Mesendoderm (in vitro differentiated cells): Measurements from ENCODE around the gene TYW1.
"Not testable (repeated sequence)": the region's sequence is repeated elsewhere in the genome, so short reads cannot be mapped to it uniquely, and the experiment has no call there.

Source experiments
- DNase-seq: peaks from one replicate; pipeline ENCODE4 v3.0.0; 2013
- H2AK5ac ChIP-seq: 2 replicates; pipeline ENCODE4 v1.6.1; 2013; ENCODE audit warnings: low read length, inconsistent platforms
- H2BK120ac ChIP-seq: 2 replicates; pipeline ENCODE4 v1.6.1; 2013; ENCODE audit warnings: low read depth, mild to moderate bottlenecking, low read length, moderate library complexity, mixed read lengths
- H2BK15ac ChIP-seq: replicated peaks from 2 replicates; pipeline ENCODE4 v1.6.1; 2013; ENCODE audit warnings: low read depth, mild to moderate bottlenecking, moderate library complexity
- H2BK5ac ChIP-seq: 2 replicates; pipeline ENCODE4 v1.6.1; 2013; ENCODE audit warnings: low read length, inconsistent platforms
- H3K18ac ChIP-seq: 2 replicates; pipeline ENCODE4 v1.6.1; 2013; ENCODE audit warnings: mild to moderate bottlenecking, low read length, mixed read lengths
- H3K23ac ChIP-seq: one replicate; pipeline ENCODE4 v1.6.1; 2013; ENCODE audit warnings: low read length
- H3K27ac ChIP-seq: 2 replicates; pipeline ENCODE4 v1.5.1; 2013; ENCODE audit warnings: low read depth, mild to moderate bottlenecking, inconsistent platforms, low read length, moderate library complexity
- H3K27me3 ChIP-seq: 2 replicates; pipeline ENCODE4 v1.6.1; 2013; ENCODE audit warnings: low read length, control low read depth, mild to moderate bottlenecking, inconsistent platforms; ENCODE audit not compliant: insufficient read depth, poor library complexity
- H3K36me3 ChIP-seq: 2 replicates; pipeline ENCODE4 v1.6.1; 2013; ENCODE audit warnings: low read length, inconsistent platforms; ENCODE audit not compliant: control insufficient read depth, insufficient read depth
- H3K4ac ChIP-seq: one replicate; pipeline ENCODE4 v1.6.1; 2013; ENCODE audit warnings: low read depth, mild to moderate bottlenecking, low read length, moderate library complexity
- H3K4me1 ChIP-seq: 2 replicates; pipeline ENCODE4 v1.6.1; 2013; ENCODE audit warnings: low read depth, low read length, inconsistent platforms; ENCODE audit not compliant: control insufficient read depth
- H3K4me2 ChIP-seq: 2 replicates; pipeline ENCODE4 v1.6.1; 2013; ENCODE audit warnings: low read length
- H3K4me3 ChIP-seq: 2 replicates; pipeline ENCODE4 v1.5.1; 2013; ENCODE audit warnings: mild to moderate bottlenecking, low read length
- H3K56ac ChIP-seq: one replicate; pipeline ENCODE4 v1.6.1; 2013; ENCODE audit warnings: low read length
- H3K79me1 ChIP-seq: 2 replicates; pipeline ENCODE4 v1.6.1; 2013; ENCODE audit warnings: low read length, inconsistent platforms
- H3K79me2 ChIP-seq: 2 replicates; pipeline ENCODE4 v1.6.1; 2013; ENCODE audit warnings: mild to moderate bottlenecking, low read length; ENCODE audit not compliant: control insufficient read depth, insufficient read depth
- H3K9ac ChIP-seq: 2 replicates; pipeline ENCODE4 v1.6.1; 2013; ENCODE audit warnings: low read length, inconsistent platforms
- H4K5ac ChIP-seq: one replicate; pipeline ENCODE4 v1.6.1; 2013; ENCODE audit warnings: low read length
- H4K8ac ChIP-seq: one replicate; pipeline ENCODE4 v1.6.1; 2013; ENCODE audit warnings: low read depth, mild to moderate bottlenecking, control low read depth, low read length, moderate library complexity
- WGBS: extraction: QIAGEN DNeasy Blood & Tissue Kit; methylation state at CpG from one replicate; pipeline ENCODE4 v1.1.7; 2013; ENCODE audit warnings: low lambda C conversion rate, missing lambda C conversion rate; ENCODE audit not compliant: insufficient coverage; ENCODE audit errors: extremely low coverage; 5-methylcytosine and 5-hydroxymethylcytosine counted together

TYW1 gene

GRCh38 chr7:67208656-67209055 is 212.0 kb downstream of the TYW1 start:
- not testable (repeated sequence) for H3K4me3 ChIP-seq, H3K23ac ChIP-seq, H2AK5ac ChIP-seq, DNase-seq, H3K18ac ChIP-seq, H3K56ac ChIP-seq, H2BK120ac ChIP-seq, H3K4ac ChIP-seq, H3K36me3 ChIP-seq, H3K4me1 ChIP-seq, H2BK15ac ChIP-seq, H3K79me2 ChIP-seq, H4K8ac ChIP-seq, H2BK5ac ChIP-seq, H3K27ac ChIP-seq, H3K79me1 ChIP-seq, H3K27me3 ChIP-seq, H3K9ac ChIP-seq, H3K4me2 ChIP-seq, H4K5ac ChIP-seq
- WGBS, result no CpG with 5 or more reads among the region's 4 CpGs

DNA sequence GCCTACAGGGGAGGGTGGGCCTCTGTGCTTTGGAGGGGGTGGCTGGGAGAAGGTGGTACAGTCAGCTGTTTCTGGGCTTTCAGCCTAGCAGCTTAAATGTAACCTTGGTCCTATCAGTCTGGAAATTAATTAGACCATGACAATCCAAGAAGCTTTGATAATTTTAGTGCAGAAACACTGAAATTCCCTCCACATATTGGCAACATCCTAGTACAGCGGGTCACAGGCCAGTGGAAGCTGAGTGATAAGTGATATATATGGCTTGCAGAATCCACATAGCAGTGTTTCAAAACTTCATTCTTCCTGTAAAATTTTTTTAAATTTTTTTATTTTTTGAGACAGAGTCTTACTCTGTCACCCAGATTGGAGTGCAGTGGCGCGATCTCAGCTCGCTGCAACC is 212.6 kb downstream of the TYW1 start:
- H3K4ac ChIP-seq, result no peak overlapping the region
- H3K27ac ChIP-seq, result no peak overlapping the region
- H3K18ac ChIP-seq, result no peak overlapping the region
- H4K5ac ChIP-seq, result no peak overlapping the region
- no peak overlapping the region for H3K4me3 ChIP-seq
- WGBS, result no CpG with 5 or more reads among the region's 4 CpGs
- no peaks in the 10 kb centered on the region for H3K79me1 ChIP-seq
- no peaks in the 10 kb centered on the region for H3K4me1 ChIP-seq
- H2BK15ac ChIP-seq, result no peak overlapping the region
- H3K9ac ChIP-seq, result no peak overlapping the region
- no peak overlapping the region for H2AK5ac ChIP-seq
- H3K56ac ChIP-seq, result no peak overlapping the region
- no peak for DNase-seq
- H2BK5ac ChIP-seq, result no peak overlapping the region
- no peak overlapping the region for H4K8ac ChIP-seq
- H2BK120ac ChIP-seq, result no peak overlapping the region
- H3K27me3 ChIP-seq, result no peaks in the 10 kb centered on the region
- no peak overlapping the region for H3K4me2 ChIP-seq
- H3K79me2 ChIP-seq, result no peaks in the 10 kb centered on the region
- no peak overlapping the region for H3K23ac ChIP-seq
- no peaks in the 10 kb centered on the region for H3K36me3 ChIP-seq

- Histone ChIP-seq H3K36me3 (no peaks in the 10 kb centered on the region), H3K9ac (no peak overlapping the region), H3K27ac (no peak overlapping the region), H2BK5ac (no peak overlapping the region), H3K4ac (no peak overlapping the region), H3K79me2 (no peaks in the 10 kb centered on the region), H3K56ac (no peak overlapping the region), H2BK15ac (no peak overlapping the region), H4K5ac (no peak overlapping the region), H2AK5ac (no peak overlapping the region), H3K4me1 (no peaks in the 10 kb centered on the region), H4K8ac (no peak overlapping the region), H3K79me1 (no peaks in the 10 kb centered on the region), H2BK120ac (no peak overlapping the region), H3K4me3 (no peak overlapping the region), H3K23ac (no peak overlapping the region), H3K4me2 (no peak overlapping the region), H3K18ac (no peak overlapping the region), H3K27me3 (no peaks in the 10 kb centered on the region)
- no CpG with 5 or more reads among the region's 7 CpGs for WGBS
- no peak for DNase-seq
Measured at GRCh38 chr7:67210567-67210966, 213.9 kb downstream of the TYW1 start.

GRCh38 chr7:67211650-67212330 is 215.2 kb downstream of the TYW1 start:
- H3K4me2 ChIP-seq, H3K4ac ChIP-seq, H3K4me3 ChIP-seq, H2BK5ac ChIP-seq, H3K36me3 ChIP-seq, H3K18ac ChIP-seq, H3K27me3 ChIP-seq, H2BK15ac ChIP-seq, H2BK120ac ChIP-seq, H3K4me1 ChIP-seq, H3K27ac ChIP-seq, H2AK5ac ChIP-seq, H4K5ac ChIP-seq, H3K56ac ChIP-seq, H3K9ac ChIP-seq, DNase-seq, H4K8ac ChIP-seq, H3K79me1 ChIP-seq, H3K79me2 ChIP-seq, H3K23ac ChIP-seq: not testable (repeated sequence)
- no CpG with 5 or more reads among the region's 10 CpGs for WGBS

- H2BK15ac ChIP-seq, H4K8ac ChIP-seq, H4K5ac ChIP-seq, H3K79me1 ChIP-seq, H2BK5ac ChIP-seq, H3K18ac ChIP-seq, DNase-seq, H3K4me3 ChIP-seq, H3K4me1 ChIP-seq, H3K4me2 ChIP-seq, H2AK5ac ChIP-seq, H3K56ac ChIP-seq, H3K79me2 ChIP-seq, H3K27ac ChIP-seq, H3K9ac ChIP-seq, H3K4ac ChIP-seq, H3K27me3 ChIP-seq, H2BK120ac ChIP-seq, H3K36me3 ChIP-seq, H3K23ac ChIP-seq: not testable (repeated sequence)
- no CpG with 5 or more reads among the region's 7 CpGs for WGBS
Measured at GRCh38 chr7:67213038-67213437, 216.4 kb downstream of the TYW1 start.

DNA sequence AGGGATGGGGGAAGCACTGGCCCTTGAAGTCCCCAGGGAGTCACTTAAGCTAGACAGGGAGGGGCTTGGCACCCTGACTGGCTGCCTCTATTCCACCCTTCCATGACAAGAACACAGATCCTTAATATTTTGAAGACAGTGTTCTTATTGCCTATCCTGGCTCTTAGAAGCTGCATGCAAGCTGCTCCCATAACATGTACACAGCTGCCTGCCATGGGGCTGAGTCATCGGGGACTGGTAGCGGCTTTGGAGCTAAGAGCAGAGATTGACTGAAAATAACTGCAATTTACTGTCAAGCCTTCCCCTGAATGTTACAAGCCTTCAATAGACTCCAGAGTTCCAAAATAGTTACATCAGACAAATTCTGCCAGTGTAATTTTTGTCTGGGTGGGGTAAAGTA is 226.9 kb downstream of the TYW1 start:
- H3K79me2 ChIP-seq, H3K27ac ChIP-seq, H3K4me1 ChIP-seq, H3K23ac ChIP-seq, H2BK5ac ChIP-seq, H3K18ac ChIP-seq, H3K27me3 ChIP-seq, H4K5ac ChIP-seq, H3K56ac ChIP-seq, H2BK15ac ChIP-seq, H2AK5ac ChIP-seq, H3K4ac ChIP-seq, H4K8ac ChIP-seq, H2BK120ac ChIP-seq, H3K79me1 ChIP-seq, H3K9ac ChIP-seq, H3K36me3 ChIP-seq, H3K4me2 ChIP-seq, H3K4me3 ChIP-seq: not testable (repeated sequence)
- no CpG with 5 or more reads among the region's 2 CpGs for whole genome bisulfite sequencing
- DNase-seq, result peak; percentile 52
